GM12874 (cell line): Measurements from ENCODE around the gene IGF2.

ENCODE experiments used
- CTCF ChIP-seq: IDR thresholded peaks from 2 replicates; pipeline ENCODE4 v1.5.1; 2011; ENCODE audit warnings: low read depth, mild to moderate bottlenecking, control low read depth, low read length, moderate library complexity; ENCODE audit not compliant: insufficient read depth

IGF2 gene

GRCh38 chr11:2085251-2086066, 53.7 kb downstream of the IGF2 start:
- TF ChIP-seq CTCF, result no peak

- no peak for TF ChIP-seq CTCF
Measured at GRCh38 chr11:2084721-2085120, 54.5 kb downstream of the IGF2 start.
